ENCODE data around the gene PTPN23. TPM values are rescaled to one million over a fixed set of nuclear protein-coding genes. Genes with fewer than 3 reads are reported as not detected.

PTPN23 gene
- total RNA-seq, 2 donors from 2014 or later, result 44.2 to 54.1 TPM

DNA sequence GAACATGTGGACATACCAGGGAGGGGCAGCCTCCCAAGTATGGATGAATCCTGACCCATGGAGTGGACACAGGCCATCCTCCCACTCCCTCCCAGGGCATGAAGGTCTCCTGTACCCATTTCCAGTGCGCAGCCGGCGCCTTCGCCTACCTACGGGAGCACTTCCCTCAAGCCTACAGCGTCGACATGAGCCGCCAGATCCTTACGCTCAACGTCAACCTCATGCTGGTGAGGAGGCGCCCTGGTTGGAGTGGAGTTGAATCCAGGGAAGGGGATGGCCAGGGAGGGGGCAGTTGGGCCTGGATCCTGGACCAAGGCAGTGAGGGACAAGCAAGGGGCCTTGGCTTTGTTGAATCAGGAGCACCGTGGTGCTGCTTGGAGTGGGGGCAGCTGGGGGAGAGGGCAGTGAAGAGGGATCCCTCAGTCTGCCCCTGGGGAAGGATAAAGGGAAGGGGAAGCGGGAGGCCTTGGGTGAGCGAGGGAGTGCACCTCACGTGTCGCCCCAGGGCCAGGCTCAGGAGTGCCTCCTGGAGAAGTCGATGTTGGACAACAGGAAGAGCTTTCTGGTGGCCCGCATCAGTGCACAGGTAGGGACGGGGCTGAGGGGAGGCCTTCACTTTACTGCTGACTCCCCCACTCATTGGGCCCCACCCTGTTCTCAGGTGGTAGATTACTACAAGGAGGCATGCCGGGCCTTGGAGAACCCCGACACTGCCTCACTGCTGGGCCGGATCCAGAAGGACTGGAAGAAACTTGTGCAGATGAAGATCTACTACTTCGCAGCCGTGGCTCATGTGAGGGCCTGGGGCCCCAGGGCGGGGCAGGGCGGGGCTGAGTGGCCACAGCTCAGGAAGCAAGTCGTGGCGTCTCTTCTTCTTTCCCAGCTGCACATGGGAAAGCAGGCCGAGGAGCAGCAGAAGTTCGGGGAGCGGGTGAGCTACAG lies 25.3 kb downstream of the PTPN23 start:
- Histone ChIP-seq H3K9me3 (ENCODE audit: control insufficient read depth, low read length) (no peaks in the 10 kb centered on the region), H3K4me1 (ENCODE audit: control insufficient read depth, insufficient read depth, low read length) (peaks cover 6% of the 10 kb centered on the region), H3K9ac (ENCODE audit: extremely low read depth, low read length, poor library complexity, severe bottlenecking) (no peak overlapping the region), H3K36me3 (ENCODE audit: control insufficient read depth, insufficient read depth, low read length) (peaks cover 40% of the 10 kb centered on the region), H3K27me3 (ENCODE audit: control insufficient read depth, insufficient read depth, low read length, poor library complexity, severe bottlenecking) (no peaks in the 10 kb centered on the region), H3K27ac (ENCODE audit: low read depth, low read length) (no peak overlapping the region), H3K4me3 (ENCODE audit: low read length) (no peak overlapping the region)
- WGBS, 2 experiments (ENCODE audit: insufficient coverage in 1 of 2, insufficient read length in 1 of 2), result 94 to 97% methylated on average over 25 to 30 of the region's 31 CpGs
- H3K27ac Mint-ChIP-seq, result no peak overlapping the region
- no peak overlapping the region for H3K4me3 Mint-ChIP-seq
- H3K4me1 Mint-ChIP-seq, result no peaks in the 10 kb centered on the region
- TF ChIP-seq, protein P1, sequence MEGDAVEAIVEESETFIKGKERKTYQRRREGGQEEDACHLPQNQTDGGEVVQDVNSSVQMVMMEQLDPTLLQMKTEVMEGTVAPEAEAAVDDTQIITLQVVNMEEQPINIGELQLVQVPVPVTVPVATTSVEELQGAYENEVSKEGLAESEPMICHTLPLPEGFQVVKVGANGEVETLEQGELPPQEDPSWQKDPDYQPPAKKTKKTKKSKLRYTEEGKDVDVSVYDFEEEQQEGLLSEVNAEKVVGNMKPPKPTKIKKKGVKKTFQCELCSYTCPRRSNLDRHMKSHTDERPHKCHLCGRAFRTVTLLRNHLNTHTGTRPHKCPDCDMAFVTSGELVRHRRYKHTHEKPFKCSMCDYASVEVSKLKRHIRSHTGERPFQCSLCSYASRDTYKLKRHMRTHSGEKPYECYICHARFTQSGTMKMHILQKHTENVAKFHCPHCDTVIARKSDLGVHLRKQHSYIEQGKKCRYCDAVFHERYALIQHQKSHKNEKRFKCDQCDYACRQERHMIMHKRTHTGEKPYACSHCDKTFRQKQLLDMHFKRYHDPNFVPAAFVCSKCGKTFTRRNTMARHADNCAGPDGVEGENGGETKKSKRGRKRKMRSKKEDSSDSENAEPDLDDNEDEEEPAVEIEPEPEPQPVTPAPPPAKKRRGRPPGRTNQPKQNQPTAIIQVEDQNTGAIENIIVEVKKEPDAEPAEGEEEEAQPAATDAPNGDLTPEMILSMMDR (conservative IDR thresholded peaks at IDR 0.05), result no peak
- no peak for DNase-seq
- no peaks in the 10 kb centered on the region for H3K9me3 Mint-ChIP-seq
- H3K36me3 Mint-ChIP-seq (ENCODE audit: low read depth), result peaks cover 31% of the 10 kb centered on the region
- H3K27me3 Mint-ChIP-seq (ENCODE audit: insufficient read depth), result no peaks in the 10 kb centered on the region

DNA sequence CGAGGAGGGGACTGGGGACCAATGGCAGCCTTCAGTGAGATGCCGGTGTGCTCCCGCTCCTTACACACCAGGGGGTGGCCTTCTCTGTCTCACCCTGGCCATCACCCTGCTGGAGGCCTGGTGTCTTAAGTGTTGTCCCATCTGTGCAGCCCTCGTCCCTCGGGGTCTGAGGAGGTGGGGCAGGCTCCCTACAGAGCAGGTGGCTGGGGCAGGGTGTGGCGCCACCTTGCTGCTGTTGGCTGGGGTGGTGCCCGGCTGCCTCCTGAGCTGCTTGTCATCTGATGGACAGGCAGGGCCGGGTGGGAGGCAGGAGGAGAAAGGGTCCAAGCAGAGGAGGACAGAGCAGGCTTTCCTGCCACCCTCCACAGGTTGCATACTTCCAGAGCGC lies 25.9 kb downstream of the PTPN23 start:
- WGBS, 2 experiments (ENCODE audit: insufficient coverage in 1 of 2, insufficient read length in 1 of 2), result 87 to 93% methylated on average over 6 to 9 of the region's 9 CpGs
- DNase-seq, result no peak

DNA sequence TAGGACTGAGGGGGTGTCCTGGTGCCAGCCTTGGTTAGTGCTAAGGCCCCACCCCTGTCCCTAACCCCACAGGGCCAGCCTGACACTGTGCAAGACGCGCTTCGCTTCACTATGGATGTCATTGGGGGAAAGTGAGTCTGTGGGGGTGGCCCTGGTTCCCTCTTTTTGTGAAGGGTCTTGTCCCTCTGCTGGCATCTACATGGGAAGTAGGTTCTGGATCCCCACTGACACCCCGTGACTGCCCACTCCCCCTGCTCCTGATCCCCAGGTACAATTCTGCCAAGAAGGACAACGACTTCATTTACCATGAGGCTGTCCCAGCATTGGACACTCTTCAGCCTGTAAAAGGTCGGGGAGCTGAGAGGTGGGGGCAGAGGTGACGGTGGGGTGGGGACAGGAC lies 26.4 kb downstream of the PTPN23 start:
- H3K4me3 ChIP-seq (ENCODE audit: low read length), result no peak overlapping the region
- H3K4me1 Mint-ChIP-seq, result no peaks in the 10 kb centered on the region
- H3K27ac Mint-ChIP-seq, result no peak overlapping the region
- no peaks in the 10 kb centered on the region for H3K9me3 ChIP-seq (ENCODE audit: control insufficient read depth, low read length)
- DNase-seq, result no peak
- H3K4me3 Mint-ChIP-seq, result no peak overlapping the region
- H3K4me1 ChIP-seq (ENCODE audit: control insufficient read depth, insufficient read depth, low read length), result peaks cover 6% of the 10 kb centered on the region
- no peak overlapping the region for H3K27ac ChIP-seq (ENCODE audit: low read depth, low read length)
- H3K9me3 Mint-ChIP-seq, result no peaks in the 10 kb centered on the region
- peaks cover 32% of the 10 kb centered on the region for H3K36me3 Mint-ChIP-seq (ENCODE audit: low read depth)
- TF ChIP-seq, protein P1 (conservative IDR thresholded peaks at IDR 0.05), result no peak
- no peak overlapping the region for H3K9ac ChIP-seq (ENCODE audit: extremely low read depth, low read length, poor library complexity, severe bottlenecking)
- no peaks in the 10 kb centered on the region for H3K27me3 Mint-ChIP-seq (ENCODE audit: insufficient read depth)
- 95% methylated on average over 7 of the region's 7 CpGs; no CpG with 5 or more reads in 1 of the 2 experiments for WGBS, 2 experiments (ENCODE audit: insufficient coverage in 1 of 2, insufficient read length in 1 of 2)
- peaks cover 40% of the 10 kb centered on the region for H3K36me3 ChIP-seq (ENCODE audit: control insufficient read depth, insufficient read depth, low read length)
- no peaks in the 10 kb centered on the region for H3K27me3 ChIP-seq (ENCODE audit: control insufficient read depth, insufficient read depth, low read length, poor library complexity, severe bottlenecking)

More for the DNA sequence above, 25.9 kb downstream of the PTPN23 start:
- Mint-ChIP-seq H3K36me3 (ENCODE audit: low read depth) (peaks cover 31% of the 10 kb centered on the region), H3K9me3 (no peaks in the 10 kb centered on the region), H3K4me1 (no peaks in the 10 kb centered on the region), H3K27me3 (ENCODE audit: insufficient read depth) (no peaks in the 10 kb centered on the region), H3K4me3 (no peak overlapping the region), H3K27ac (no peak overlapping the region)
- no peaks in the 10 kb centered on the region for H3K27me3 ChIP-seq (ENCODE audit: control insufficient read depth, insufficient read depth, low read length, poor library complexity, severe bottlenecking)
- H3K27ac ChIP-seq (ENCODE audit: low read depth, low read length), result no peak overlapping the region
- H3K9me3 ChIP-seq (ENCODE audit: control insufficient read depth, low read length), result no peaks in the 10 kb centered on the region
- TF ChIP-seq, protein P1 (conservative IDR thresholded peaks at IDR 0.05), result peak; percentile 57
- H3K4me1 ChIP-seq (ENCODE audit: control insufficient read depth, insufficient read depth, low read length), result peaks cover 6% of the 10 kb centered on the region
- H3K4me3 ChIP-seq (ENCODE audit: low read length), result no peak overlapping the region
- peaks cover 40% of the 10 kb centered on the region for H3K36me3 ChIP-seq (ENCODE audit: control insufficient read depth, insufficient read depth, low read length)
- no peak overlapping the region for H3K9ac ChIP-seq (ENCODE audit: extremely low read depth, low read length, poor library complexity, severe bottlenecking)

Measured in endodermal cell (in vitro differentiated cells).